Esophagus muscularis mucosa (tissue), 4 donors: Measurements from ENCODE around the gene GEMIN7.

Experiments used
- EP300 ChIP-seq: sonication (generic); formaldehyde crosslinking; IDR thresholded peaks from one replicate; pipeline ENCODE4 v1.6.1; 2017; ENCODE audit warnings: antibody characterized with exemption
- POLR2AphosphoS5 ChIP-seq, 2 donors: sonication (generic); formaldehyde crosslinking; IDR thresholded peaks; one replicate each; pipeline ENCODE4 v1.6.1; 2017; ENCODE audit warnings: antibody characterized with exemption in 2 of 2
- TF ChIP-seq, protein P1 (sequence below), 3 experiments: fragments of 200-600 bp in 2 of 3; fragments of 450-650 bp in 1 of 3; sonication (generic) in 2 of 3; IDR thresholded peaks; one replicate each; pipeline ENCODE4 v1.5.1; 2017 to 2019; ENCODE audit warnings: antibody characterized with exemption in 3 of 3, mild to moderate bottlenecking in 2 of 3, moderate library complexity in 1 of 3

DNA sequence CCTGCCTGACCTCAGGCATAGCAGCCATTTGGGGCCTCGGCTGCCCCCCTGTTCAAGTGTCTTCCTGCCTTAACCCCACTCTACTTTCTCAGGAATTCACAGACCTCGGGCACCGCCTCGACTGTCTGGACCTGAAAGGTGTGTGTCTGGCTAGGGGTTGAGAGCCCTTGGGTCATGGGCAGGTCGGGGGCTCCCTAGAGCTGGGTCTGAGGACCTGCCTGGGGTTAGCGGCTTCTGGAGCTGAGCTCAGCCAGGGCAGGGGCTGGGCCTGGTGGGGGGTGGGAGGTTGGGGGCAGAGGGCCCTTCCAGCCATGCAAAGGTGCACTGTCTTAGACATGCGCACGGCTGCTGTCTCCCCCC lies 61.1 kb downstream of the GEMIN7 start:
- no peak for TF ChIP-seq EP300
- TF ChIP-seq, protein P1, sequence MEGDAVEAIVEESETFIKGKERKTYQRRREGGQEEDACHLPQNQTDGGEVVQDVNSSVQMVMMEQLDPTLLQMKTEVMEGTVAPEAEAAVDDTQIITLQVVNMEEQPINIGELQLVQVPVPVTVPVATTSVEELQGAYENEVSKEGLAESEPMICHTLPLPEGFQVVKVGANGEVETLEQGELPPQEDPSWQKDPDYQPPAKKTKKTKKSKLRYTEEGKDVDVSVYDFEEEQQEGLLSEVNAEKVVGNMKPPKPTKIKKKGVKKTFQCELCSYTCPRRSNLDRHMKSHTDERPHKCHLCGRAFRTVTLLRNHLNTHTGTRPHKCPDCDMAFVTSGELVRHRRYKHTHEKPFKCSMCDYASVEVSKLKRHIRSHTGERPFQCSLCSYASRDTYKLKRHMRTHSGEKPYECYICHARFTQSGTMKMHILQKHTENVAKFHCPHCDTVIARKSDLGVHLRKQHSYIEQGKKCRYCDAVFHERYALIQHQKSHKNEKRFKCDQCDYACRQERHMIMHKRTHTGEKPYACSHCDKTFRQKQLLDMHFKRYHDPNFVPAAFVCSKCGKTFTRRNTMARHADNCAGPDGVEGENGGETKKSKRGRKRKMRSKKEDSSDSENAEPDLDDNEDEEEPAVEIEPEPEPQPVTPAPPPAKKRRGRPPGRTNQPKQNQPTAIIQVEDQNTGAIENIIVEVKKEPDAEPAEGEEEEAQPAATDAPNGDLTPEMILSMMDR (IDR thresholded peaks at IDR 0.05) = no peak
- TF ChIP-seq POLR2AphosphoS5 (IDR thresholded peaks at IDR 0.05) = no peak
